Measurements from ENCODE around the gene PSD4.
A peak's percentile ranks its signal among the peaks of the same experiment; 100 is the strongest.

PSD4 gene

GRCh38 chr2:113198048-113198789 lies 24.4 kb downstream of the PSD4 start:
- DNase-seq (ENCODE audit: low read depth), result no peak
- H3K4me3 ChIP-seq (ENCODE audit: low read depth, low read length), result peak overlapping the region; percentile 79
- TF ChIP-seq CTCF (conservative IDR thresholded peaks at IDR 0.05; ENCODE audit: low read depth, low read length), result no peak

GRCh38 chr2:113198790-113199612 lies 25.2 kb downstream of the PSD4 start:
- H3K4me3 ChIP-seq (ENCODE audit: low read depth, low read length), result peak overlapping the region; percentile 79
- DNase-seq (ENCODE audit: low read depth), result peak; percentile 69
- peak; percentile 67 for TF ChIP-seq CTCF (conservative IDR thresholded peaks at IDR 0.05; ENCODE audit: low read depth, low read length)

- peak; percentile 18 for TF ChIP-seq CTCF (conservative IDR thresholded peaks at IDR 0.05; ENCODE audit: low read depth, low read length)
- DNase-seq (ENCODE audit: low read depth), result no peak
- no peak overlapping the region for H3K4me3 ChIP-seq (ENCODE audit: low read depth, low read length)
These were observed 26.5 kb downstream of the PSD4 start for GRCh38 chr2:113200236-113200635.

GRCh38 chr2:113200736-113201490 lies 27.1 kb downstream of the PSD4 start:
- no peak overlapping the region for H3K4me3 ChIP-seq (ENCODE audit: low read depth, low read length)
- DNase-seq (ENCODE audit: low read depth), result no peak
- no peak for TF ChIP-seq CTCF (conservative IDR thresholded peaks at IDR 0.05; ENCODE audit: low read depth, low read length)

GRCh38 chr2:113201496-113202304 lies 27.9 kb downstream of the PSD4 start:
- no peak for DNase-seq (ENCODE audit: low read depth)
- TF ChIP-seq CTCF (conservative IDR thresholded peaks at IDR 0.05; ENCODE audit: low read depth, low read length), result no peak
- H3K4me3 ChIP-seq (ENCODE audit: low read depth, low read length), result no peak overlapping the region

Data from choroid plexus epithelial cell (primary cell).